NCI-H226 (cell line): ENCODE measurements around the gene NTM.

Experiments used
- DNase-seq: peaks from one replicate; pipeline ENCODE4 v3.0.0-alpha.2; 2015

The NTM gene

GRCh38 chr11:132206993-132207392 lies 836.6 kb downstream of the NTM start:
- DNase-seq, result no peak

- no peak for DNase-seq
Measured at GRCh38 chr11:132208477-132209055, 838.2 kb downstream of the NTM start.

GRCh38 chr11:132211479-132211878 lies 841.1 kb downstream of the NTM start:
- no peak for DNase-seq

GRCh38 chr11:132217856-132218255 lies 847.4 kb downstream of the NTM start:
- no peak for DNase-seq

GRCh38 chr11:132220474-132220873 lies 850.1 kb downstream of the NTM start:
- no peak for DNase-seq

- DNase-seq, result no peak
Measured at GRCh38 chr11:132222345-132222744, 851.9 kb downstream of the NTM start.

GRCh38 chr11:132226522-132226921 lies 856.1 kb downstream of the NTM start:
- no peak for DNase-seq

GRCh38 chr11:132228746-132229325 lies 858.4 kb downstream of the NTM start:
- no peak for DNase-seq

- no peak for DNase-seq
Measured at GRCh38 chr11:132231656-132232347, 861.4 kb downstream of the NTM start.

- no peak for DNase-seq
Measured at GRCh38 chr11:132234878-132235277, 864.5 kb downstream of the NTM start.

- DNase-seq, result no peak
Measured at GRCh38 chr11:132237781-132238180, 867.4 kb downstream of the NTM start.

GRCh38 chr11:132238331-132238866 lies 868.0 kb downstream of the NTM start:
- no peak for DNase-seq

- no peak for DNase-seq
Measured at GRCh38 chr11:132240374-132240773, 870.0 kb downstream of the NTM start.

- DNase-seq, result no peak
Measured at GRCh38 chr11:132242632-132243031, 872.2 kb downstream of the NTM start.

- DNase-seq, result no peak
Measured at GRCh38 chr11:132244846-132245245, 874.4 kb downstream of the NTM start.

GRCh38 chr11:132245403-132246385 lies 875.3 kb downstream of the NTM start:
- DNase-seq, result no peak

GRCh38 chr11:132248580-132248979 lies 878.2 kb downstream of the NTM start:
- no peak for DNase-seq

GRCh38 chr11:132249256-132249655 lies 878.8 kb downstream of the NTM start:
- DNase-seq, result no peak

- DNase-seq, result no peak
Measured at GRCh38 chr11:132251061-132251460, 880.6 kb downstream of the NTM start.

- DNase-seq, result no peak
Measured at GRCh38 chr11:132253469-132254264, 883.3 kb downstream of the NTM start.

GRCh38 chr11:132254906-132255305 lies 884.5 kb downstream of the NTM start:
- DNase-seq, result no peak
